ENCODE measurements around the gene DLL4.
"Not testable (repeated sequence)": the region's sequence is repeated elsewhere in the genome, so short reads cannot be mapped to it uniquely, and the experiment has no call there.

The DLL4 gene

DNA sequence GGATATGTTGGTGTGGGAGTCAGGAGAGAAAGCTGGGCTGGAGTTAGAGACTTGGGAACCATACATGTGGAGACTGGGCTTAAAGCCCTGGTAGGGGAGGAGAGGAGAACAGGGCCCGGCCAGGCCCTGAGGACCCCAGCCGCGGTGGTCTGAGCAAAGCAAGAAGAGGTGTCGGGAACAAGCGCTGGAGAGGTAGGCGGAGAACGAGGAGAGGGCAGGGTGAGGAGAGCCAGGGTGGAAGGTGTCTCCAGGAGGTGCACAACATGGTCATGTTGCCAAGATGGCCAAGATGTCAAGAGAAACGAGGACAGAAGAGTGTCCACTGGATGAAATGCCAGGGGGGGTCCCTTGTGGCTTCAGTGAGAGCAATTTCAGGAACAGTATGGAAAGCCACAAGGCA is 29.6 kb downstream of the DLL4 start:
- TF ChIP-seq CTCF (IDR thresholded peaks at IDR 0.05; ENCODE audit: low read depth, low read length, missing control alignments): no peak
- no peak for DNase-seq (ENCODE audit: low read depth)
- in situ Hi-C loops (cut with HindIII; ENCODE audit: low sequenced_read_pairs): no loop called here

DNA sequence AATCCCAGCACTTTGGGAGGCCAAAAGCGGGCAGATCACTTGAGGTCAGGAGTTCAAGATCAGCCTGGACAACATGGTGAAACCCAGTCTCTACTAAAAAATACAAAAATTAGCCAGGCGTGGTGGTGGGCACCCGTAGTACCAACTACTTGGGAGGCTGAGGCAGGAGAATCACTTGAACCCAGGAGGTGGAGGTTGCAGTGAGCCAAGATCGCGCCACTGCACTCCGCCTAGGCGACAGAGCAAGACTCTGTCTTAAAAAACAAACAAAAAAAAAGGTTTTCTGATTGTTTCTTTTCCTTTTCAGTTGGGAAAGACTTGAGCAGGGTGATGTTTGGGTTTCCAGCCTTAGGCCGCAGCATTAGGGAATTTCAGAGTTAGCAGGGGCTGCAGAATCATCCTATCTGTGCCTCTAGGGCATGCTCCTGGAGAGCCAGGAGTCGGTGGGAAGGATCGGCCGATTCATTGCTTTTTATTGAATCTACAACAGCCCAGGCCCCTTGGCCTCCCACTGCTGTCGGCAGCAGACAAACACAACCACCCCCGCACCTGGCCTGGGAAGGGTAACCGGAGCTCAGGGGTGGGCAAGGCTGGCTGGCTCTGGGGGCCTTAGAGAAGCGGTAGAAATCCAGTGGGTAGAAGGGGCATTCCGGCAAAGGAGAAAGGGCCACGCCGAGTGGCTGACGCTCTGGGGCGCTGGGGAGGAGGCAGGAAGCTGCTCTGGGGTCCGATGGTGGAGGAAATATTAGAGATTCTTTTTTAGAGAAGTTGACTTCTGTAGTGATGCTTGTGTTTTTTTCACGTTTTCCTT is 30.4 kb downstream of the DLL4 start:
- H3K4me3 ChIP-seq (ENCODE audit: low read depth, low read length): no peak overlapping the region
- no peak for TF ChIP-seq CTCF (IDR thresholded peaks at IDR 0.05; ENCODE audit: low read depth, low read length, missing control alignments)
- in situ Hi-C loops (cut with HindIII; ENCODE audit: low sequenced_read_pairs): no loop called here
- DNase-seq (ENCODE audit: low read depth): no peak

More for the DNA sequence above, 29.6 kb downstream of the DLL4 start:
- H3K4me3 ChIP-seq (ENCODE audit: low read depth, low read length): no peak overlapping the region

DNA sequence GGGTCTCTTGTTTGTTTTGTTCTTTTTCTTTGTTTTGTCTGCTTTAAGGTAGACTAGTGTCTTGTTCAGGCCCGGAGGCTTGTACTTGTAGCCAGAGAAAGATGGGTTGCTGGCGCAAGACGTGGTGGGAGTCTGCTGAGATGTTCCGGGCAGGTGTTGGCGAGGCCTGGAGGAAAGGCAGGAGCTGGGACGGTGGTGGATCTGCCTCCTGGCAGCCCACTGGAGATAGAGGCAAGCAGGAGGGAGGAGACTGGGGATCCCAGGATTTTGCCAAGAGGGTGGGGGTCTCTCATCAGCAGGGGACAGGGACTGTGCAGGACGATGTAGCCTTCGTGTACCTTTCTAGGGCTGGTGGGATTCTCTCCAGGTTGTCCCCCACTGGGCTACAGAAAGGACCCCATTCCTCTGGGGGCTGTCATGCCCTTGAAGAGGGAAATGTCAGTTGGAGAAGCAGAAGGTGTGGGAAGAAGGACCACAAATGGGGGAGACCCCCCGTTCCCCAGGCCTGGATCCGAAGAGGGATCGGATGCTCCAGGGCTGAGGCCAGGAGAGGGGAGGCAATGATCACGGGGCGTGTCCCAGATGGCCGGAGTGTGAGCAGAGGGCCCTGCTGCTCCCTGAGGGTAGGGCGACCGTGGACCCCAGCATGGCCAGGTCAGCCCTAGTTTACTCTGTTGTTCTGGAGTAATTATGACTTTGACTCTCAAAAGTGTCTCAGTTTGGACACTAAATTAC is 31.2 kb downstream of the DLL4 start:
- TF ChIP-seq CTCF (IDR thresholded peaks at IDR 0.05; ENCODE audit: low read depth, low read length, missing control alignments): no peak
- in situ Hi-C loops (cut with HindIII; ENCODE audit: low sequenced_read_pairs): no loop called here
- no peak overlapping the region for H3K4me3 ChIP-seq (ENCODE audit: low read depth, low read length)
- no peak for DNase-seq (ENCODE audit: low read depth)

GRCh38 chr15:40960925-40961324 is 31.8 kb downstream of the DLL4 start:
- in situ Hi-C loops (cut with HindIII; ENCODE audit: low sequenced_read_pairs): no loop called here
- no peak for DNase-seq (ENCODE audit: low read depth)
- TF ChIP-seq CTCF (IDR thresholded peaks at IDR 0.05; ENCODE audit: low read depth, low read length, missing control alignments): no peak
- no peak overlapping the region for H3K4me3 ChIP-seq (ENCODE audit: low read depth, low read length)

- in situ Hi-C loops (cut with HindIII; ENCODE audit: low sequenced_read_pairs); DNase-seq (ENCODE audit: low read depth); H3K4me3 ChIP-seq (ENCODE audit: low read depth, low read length): not testable (repeated sequence)
Measured at GRCh38 chr15:40961740-40962139, 32.6 kb downstream of the DLL4 start.

DNA sequence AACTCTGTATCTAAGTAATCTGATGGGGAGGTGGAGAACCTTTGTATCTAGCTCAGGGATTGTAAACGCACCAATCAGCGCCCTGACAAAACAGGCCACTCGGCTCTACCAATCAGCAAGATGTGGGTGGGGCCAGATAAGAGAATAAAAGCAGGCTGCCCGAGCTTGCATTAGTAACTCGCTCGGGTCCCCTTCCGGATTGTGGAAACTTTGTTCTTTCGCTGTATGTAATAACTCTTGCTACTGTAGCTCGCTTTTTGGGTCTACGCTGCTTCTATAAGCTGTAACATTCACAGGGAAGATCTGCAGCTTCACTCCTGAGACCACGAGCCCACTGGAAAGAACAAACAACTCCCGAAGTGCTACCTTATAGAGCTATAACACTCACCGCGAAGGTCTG is 33.2 kb downstream of the DLL4 start:
- in situ Hi-C loops (cut with HindIII; ENCODE audit: low sequenced_read_pairs); H3K4me3 ChIP-seq (ENCODE audit: low read depth, low read length); DNase-seq (ENCODE audit: low read depth): not testable (repeated sequence)

DNA sequence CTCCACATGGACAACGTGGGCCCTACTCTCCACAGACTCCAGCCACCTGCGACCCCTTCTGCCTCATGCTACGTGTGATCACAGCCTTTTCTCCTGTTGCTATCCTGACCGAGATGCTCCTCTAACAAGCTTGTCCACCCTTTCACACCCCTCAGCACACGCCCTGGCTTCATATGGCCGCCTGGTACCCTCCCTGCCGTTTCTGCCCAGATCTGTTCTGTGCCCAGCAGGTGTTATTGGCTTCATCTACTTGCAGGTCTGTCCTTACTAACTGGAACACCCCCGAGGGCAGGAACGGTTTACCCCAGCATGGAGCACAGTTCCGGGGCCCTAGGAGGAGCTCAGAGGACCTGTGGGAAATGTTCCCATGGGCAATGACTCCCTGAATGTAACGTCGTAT is 34.1 kb downstream of the DLL4 start:
- H3K4me3 ChIP-seq (ENCODE audit: low read depth, low read length): no peak overlapping the region
- DNase-seq (ENCODE audit: low read depth): no peak
- in situ Hi-C loops (cut with HindIII; ENCODE audit: low sequenced_read_pairs): no loop called here
- TF ChIP-seq CTCF (IDR thresholded peaks at IDR 0.05; ENCODE audit: low read depth, low read length, missing control alignments): no peak

Measured in astrocyte of the cerebellum (primary cell).